GM10847 (cell line): ENCODE results near the gene POU6F1.

Experiments
- POLR2A ChIP-seq: IDR thresholded peaks from 2 replicates; pipeline ENCODE4 v1.6.1; 2011; ENCODE audit not compliant: insufficient read length; ENCODE audit errors: extremely low read depth

POU6F1 gene

GRCh38 chr12:51238037-51238509, 20.2 kb upstream of the POU6F1 start:
- no peak for TF ChIP-seq POLR2A

DNA sequence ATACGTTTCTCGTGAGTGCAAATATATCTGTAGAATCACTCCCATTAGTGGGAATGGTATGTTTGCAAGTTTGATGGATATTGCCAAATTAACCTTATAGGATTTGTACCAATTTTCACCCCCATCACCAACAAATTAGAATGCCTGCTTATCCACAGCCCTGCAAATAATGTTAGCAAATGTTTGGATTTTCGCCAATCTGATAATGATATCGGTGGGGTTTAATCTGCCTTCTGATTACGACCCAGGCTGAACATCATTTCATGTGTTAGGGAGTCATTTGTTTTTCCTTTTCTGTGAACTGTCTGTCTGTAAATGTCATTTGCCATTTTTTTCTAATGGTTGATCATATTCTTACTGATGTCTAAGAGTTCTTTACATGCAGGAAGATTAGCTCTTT, 16.7 kb upstream of the POU6F1 start:
- no peak for TF ChIP-seq POLR2A

GRCh38 chr12:51232642-51233041, 14.8 kb upstream of the POU6F1 start:
- no peak for TF ChIP-seq POLR2A

DNA sequence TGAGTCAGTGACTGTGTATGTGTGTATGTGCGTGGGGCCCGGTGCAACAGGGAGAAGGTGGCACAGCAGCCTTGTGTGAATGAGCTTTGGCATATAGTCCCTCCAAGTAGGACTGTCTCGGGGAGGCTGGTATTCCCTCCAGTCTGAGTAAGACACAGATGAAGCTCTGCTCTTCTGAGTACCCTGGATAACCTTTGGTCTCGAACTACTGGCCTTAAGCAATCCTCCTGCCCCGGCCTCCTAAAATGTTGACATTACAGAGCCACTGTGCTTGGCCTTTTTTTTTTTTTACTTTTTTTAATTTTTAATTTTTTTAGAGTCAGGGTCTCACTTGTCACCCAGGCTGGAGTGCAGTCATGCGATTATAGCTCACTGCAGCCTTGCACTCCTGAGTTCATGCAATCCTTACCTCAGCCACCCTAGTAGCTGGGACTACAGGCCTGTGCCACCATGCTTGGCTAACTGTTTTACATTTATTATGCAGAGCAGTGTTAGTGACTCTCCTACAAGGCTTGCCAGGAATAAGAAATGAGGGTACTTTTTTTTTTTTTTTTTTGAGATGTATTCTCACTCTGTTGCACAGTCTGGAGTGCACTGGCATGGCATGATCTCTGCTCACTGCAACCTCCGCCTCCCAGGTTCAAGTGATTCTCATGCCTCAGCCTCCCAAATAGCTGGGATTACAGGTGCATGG, 11.4 kb upstream of the POU6F1 start:
- no peak for TF ChIP-seq POLR2A

- TF ChIP-seq POLR2A = no peak
Observed at GRCh38 chr12:51227962-51228361, 10.1 kb upstream of the POU6F1 start.

- no peak for TF ChIP-seq POLR2A
Observed at GRCh38 chr12:51225771-51226170, 7.9 kb upstream of the POU6F1 start.

DNA sequence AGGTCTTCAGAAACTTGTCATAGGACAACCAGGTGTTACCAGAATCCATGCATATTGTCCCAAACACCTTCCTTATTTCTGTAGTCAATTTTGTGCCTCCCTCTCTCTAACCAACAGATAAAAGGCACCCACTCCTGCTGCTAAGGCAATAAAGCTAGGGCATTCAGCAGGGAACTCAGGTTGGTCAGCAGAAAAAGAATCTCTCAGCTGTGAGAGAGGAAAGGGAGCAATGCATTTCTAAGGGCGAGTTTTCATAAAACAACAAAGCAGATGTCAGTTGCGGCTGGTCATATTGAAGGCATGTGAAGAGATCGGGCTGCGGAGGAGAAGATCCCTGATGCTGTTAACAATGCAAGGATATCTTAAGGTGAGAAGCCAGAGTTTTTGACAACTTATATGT, 7.4 kb upstream of the POU6F1 start:
- TF ChIP-seq POLR2A = no peak

DNA sequence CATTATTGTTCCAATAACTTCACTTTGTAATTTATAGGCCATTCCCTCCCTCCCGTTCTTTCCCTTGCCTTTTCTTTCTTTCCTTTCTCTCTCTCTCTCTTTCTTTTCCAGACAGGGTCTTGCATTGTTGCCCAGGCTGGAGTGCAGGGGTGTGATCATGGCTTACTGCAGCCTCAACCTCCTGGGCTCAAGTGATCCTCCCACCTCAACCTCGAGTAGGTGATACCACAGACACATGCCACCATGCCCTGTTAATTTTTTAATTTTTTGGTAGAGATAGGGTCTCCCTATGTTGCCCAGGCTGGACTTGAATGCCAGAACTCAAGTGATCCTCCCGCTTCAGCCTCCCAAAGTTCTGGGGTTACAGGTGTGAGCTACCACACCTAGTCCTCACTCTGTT, 6.8 kb upstream of the POU6F1 start:
- no peak for TF ChIP-seq POLR2A

DNA sequence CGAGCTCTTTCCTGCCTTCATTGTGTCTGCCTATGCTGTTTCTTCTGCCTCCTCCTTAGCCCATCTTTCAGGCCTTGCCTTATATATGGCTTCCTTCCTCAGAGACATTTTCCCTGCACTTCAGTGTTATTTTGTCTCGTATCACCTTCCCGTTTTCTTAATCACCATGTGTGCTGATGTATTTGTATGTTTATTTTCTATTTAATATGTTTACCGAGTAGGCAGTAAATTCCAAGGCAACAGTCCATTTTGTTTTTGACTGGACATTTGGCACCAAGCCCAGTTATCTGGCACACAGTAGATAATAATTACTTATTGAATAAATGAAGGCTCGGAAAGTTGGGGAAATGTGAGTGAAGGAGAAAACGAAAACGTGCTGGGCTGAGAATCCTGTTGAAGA, 4.6 kb upstream of the POU6F1 start:
- TF ChIP-seq POLR2A = no peak

DNA sequence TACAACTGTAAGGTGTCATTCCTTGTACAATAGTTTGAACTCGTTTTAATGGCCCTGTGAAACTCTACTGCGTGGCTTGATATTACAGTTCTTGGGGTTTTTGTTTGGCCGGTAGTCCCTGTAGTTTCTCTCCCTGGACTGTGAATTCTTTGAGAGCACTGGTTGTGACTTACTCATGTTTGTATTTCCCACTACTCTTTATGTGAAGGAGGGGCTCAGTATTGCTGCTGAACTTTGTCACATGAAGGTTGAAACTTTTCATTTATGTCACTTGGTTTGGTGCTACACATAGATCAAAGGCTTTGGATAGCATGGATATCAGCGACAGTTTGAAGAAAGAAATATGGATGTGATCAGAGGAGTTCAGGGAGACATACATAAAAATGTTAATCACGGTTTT, 1.5 kb upstream of the POU6F1 start:
- TF ChIP-seq POLR2A = no peak

- no peak for TF ChIP-seq POLR2A
Observed at GRCh38 chr12:51218607-51219161, 822 bp upstream of the POU6F1 start.

DNA sequence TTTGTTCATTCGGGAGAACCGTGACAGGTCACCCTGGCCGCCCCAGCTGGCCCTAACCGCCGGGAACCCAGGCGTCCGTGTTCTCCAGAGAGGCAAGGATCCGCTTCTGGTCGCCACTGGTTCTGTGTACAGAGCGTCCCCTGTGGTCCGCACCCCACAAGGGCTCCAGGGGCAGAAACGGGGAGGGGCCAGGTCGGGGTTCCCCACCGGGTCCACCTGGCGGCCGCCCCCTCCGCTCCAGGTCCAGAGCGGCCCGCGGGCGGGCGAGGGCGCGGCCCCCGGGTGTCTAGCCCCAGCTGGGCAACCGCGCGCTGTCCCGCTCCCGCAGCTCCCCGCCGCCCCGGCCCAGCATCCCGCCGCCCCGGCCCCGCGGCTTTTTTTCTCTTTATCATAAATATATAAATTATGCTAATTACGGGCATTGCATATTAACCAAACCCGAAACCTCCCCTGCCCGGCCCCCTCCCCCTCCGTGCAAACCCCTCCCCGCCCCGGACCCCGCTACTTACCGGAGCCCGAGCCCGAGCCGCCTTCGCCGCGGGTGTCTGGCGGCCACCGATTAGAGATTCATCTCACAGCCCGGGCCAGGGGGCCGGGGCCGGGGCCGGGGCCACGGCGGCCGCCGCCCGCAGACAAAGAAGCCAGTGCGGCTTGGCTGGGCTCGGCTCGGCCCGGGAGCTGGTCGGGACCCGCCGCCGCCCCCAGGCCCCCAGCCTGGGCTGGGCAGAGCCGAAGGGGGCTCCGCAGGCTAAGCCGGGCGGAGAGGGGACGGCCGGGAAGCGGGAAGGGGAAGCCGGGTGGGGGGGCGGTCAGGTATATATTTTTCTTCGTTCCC, 512 bp downstream of the POU6F1 start:
- no peak for TF ChIP-seq POLR2A

- TF ChIP-seq POLR2A = no peak
Observed at GRCh38 chr12:51216642-51217041, 1.2 kb downstream of the POU6F1 start.

- TF ChIP-seq POLR2A = no peak
Observed at GRCh38 chr12:51214895-51215294, 3.0 kb downstream of the POU6F1 start.

DNA sequence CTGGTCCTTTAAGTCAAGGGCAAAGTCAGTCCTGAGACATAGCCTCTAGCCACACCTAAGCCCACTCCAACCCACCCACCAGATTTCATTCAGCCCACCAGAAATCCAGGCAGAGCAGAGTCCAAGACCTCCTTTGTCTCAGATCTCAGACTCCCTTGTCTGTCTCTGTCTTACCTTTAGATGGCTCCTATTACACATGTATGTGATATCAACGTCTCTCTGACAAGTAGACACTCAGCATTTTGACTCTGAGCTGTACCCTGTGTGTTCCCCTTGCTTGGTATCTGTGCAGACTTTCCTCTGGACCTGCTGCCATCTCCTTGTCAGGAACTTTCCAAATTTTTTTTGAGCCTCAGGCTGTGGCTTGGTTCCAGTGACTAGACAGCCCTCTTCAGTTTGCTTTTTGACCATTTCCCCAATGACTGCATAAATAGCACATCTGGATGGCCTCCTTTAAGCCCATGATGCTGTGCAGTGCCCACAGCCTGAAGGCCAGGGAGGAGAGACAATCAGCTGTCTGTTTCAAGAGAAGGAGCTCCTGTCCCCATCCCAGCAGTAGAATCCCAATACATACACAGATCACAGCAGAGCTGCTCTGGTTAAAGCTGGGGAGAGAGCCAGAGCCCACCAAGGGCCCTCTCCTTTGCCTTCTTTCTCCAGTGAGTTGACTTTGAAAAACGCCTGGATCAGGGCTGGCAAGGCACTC, 7.0 kb downstream of the POU6F1 start:
- TF ChIP-seq POLR2A = no peak
